H9 (cell line): Measurements from ENCODE around the gene SPN. TPM values are rescaled to one million over a fixed set of nuclear protein-coding genes. Genes with fewer than 3 reads are reported as not detected.

Source experiments
- DNase-seq: peaks from one replicate; pipeline ENCODE4 v3.0.0-alpha.2; 2017
- H2AFZ ChIP-seq: one replicate; pipeline ENCODE4 v1.6.1; 2013; ENCODE audit warnings: mild to moderate bottlenecking, low read length, control low read depth, moderate library complexity
- H2AK5ac ChIP-seq: 2 replicates; pipeline ENCODE4 v1.6.1; 2013; ENCODE audit warnings: low read length, control low read depth, mixed read lengths; ENCODE audit not compliant: insufficient read length
- H2BK120ac ChIP-seq: one replicate; pipeline ENCODE4 v1.6.1; 2013; ENCODE audit warnings: low read depth, mild to moderate bottlenecking, low read length, control low read depth, inconsistent platforms; ENCODE audit not compliant: poor library complexity, severe bottlenecking
- H2BK12ac ChIP-seq: 2 replicates; pipeline ENCODE4 v1.6.1; 2013; ENCODE audit warnings: low read length, control low read depth, mixed read lengths, low read depth; ENCODE audit not compliant: insufficient read length
- H2BK15ac ChIP-seq: 2 replicates; pipeline ENCODE4 v1.6.1; 2013; ENCODE audit warnings: low read depth, low read length, control low read depth
- H2BK20ac ChIP-seq: one replicate; pipeline ENCODE4 v1.6.1; 2013; ENCODE audit warnings: low read depth, mild to moderate bottlenecking, low read length, control low read depth, inconsistent platforms; ENCODE audit not compliant: poor library complexity, severe bottlenecking
- H2BK5ac ChIP-seq: 2 replicates; pipeline ENCODE4 v1.6.1; 2013; ENCODE audit warnings: low read length, control low read depth, mixed read lengths; ENCODE audit not compliant: insufficient read length
- H3K14ac ChIP-seq: 2 replicates; pipeline ENCODE4 v1.6.1; 2013; ENCODE audit warnings: low read length, control low read depth; ENCODE audit not compliant: insufficient read depth
- H3K18ac ChIP-seq: 2 replicates; pipeline ENCODE4 v1.6.1; 2013; ENCODE audit warnings: low read depth, mild to moderate bottlenecking, mixed read lengths, low read length, control low read depth; ENCODE audit not compliant: insufficient read length
- H3K23ac ChIP-seq: 2 replicates; pipeline ENCODE4 v1.6.1; 2013; ENCODE audit warnings: low read length, control low read depth, mixed read lengths, low read depth; ENCODE audit not compliant: insufficient read length
- H3K23me2 ChIP-seq: 2 replicates; pipeline ENCODE4 v1.6.1; 2013; ENCODE audit warnings: low read depth, mild to moderate bottlenecking, mixed read lengths, low read length, control low read depth; ENCODE audit not compliant: insufficient read length, poor library complexity, severe bottlenecking
- H3K27ac ChIP-seq: 2 replicates; pipeline ENCODE4 v1.5.1; 2013; ENCODE audit warnings: low read length, control low read depth, mixed read lengths, low read depth; ENCODE audit not compliant: insufficient read length
- H3K27me3 ChIP-seq: 2 replicates; pipeline ENCODE4 v1.6.1; 2013; ENCODE audit warnings: low read length, control low read depth, inconsistent platforms; ENCODE audit not compliant: insufficient read depth
- H3K4ac ChIP-seq: 2 replicates; pipeline ENCODE4 v1.6.1; 2013; ENCODE audit warnings: low read depth, mild to moderate bottlenecking, control low read depth, inconsistent platforms, low read length, moderate library complexity
- H3K4me1 ChIP-seq: 2 replicates; pipeline ENCODE4 v1.6.1; 2013; ENCODE audit warnings: low read length, control low read depth, inconsistent platforms; ENCODE audit not compliant: insufficient read depth
- H3K4me2 ChIP-seq: 2 replicates; pipeline ENCODE4 v1.6.1; 2013; ENCODE audit warnings: low read length, control low read depth, mixed read lengths; ENCODE audit not compliant: insufficient read length, insufficient read depth
- H3K56ac ChIP-seq: 2 replicates; pipeline ENCODE4 v1.6.1; 2013; ENCODE audit warnings: low read depth, mild to moderate bottlenecking, mixed read lengths, low read length, control low read depth; ENCODE audit not compliant: insufficient read length
- H3K79me1 ChIP-seq: 2 replicates; pipeline ENCODE4 v1.6.1; 2013; ENCODE audit warnings: low read depth, mild to moderate bottlenecking, moderate library complexity, low read length, control low read depth, inconsistent platforms; ENCODE audit not compliant: insufficient read depth, poor library complexity, severe bottlenecking
- H3K79me2 ChIP-seq: 2 replicates; pipeline ENCODE4 v1.6.1; 2013; ENCODE audit warnings: low read length, control low read depth, inconsistent platforms; ENCODE audit not compliant: insufficient read depth
- H3K9ac ChIP-seq: 2 replicates; pipeline ENCODE4 v1.6.1; 2013; ENCODE audit warnings: low read length, control low read depth, mixed read lengths; ENCODE audit not compliant: insufficient read length; ENCODE audit errors: extremely low read depth
- H3K9me3 ChIP-seq: one replicate; pipeline ENCODE4 v1.6.1; 2013; ENCODE audit warnings: low read depth, low read length, inconsistent platforms; ENCODE audit not compliant: control insufficient read depth
- H3T11ph ChIP-seq: one replicate; pipeline ENCODE4 v1.6.1; 2013; ENCODE audit warnings: mild to moderate bottlenecking, low read length, control low read depth, inconsistent platforms
- H4K20me1 ChIP-seq: one replicate; pipeline ENCODE4 v1.6.1; 2013; ENCODE audit not compliant: control insufficient read depth, insufficient read length, insufficient read depth
- H4K5ac ChIP-seq: 2 replicates; pipeline ENCODE4 v1.6.1; 2013; ENCODE audit warnings: low read depth, mild to moderate bottlenecking, mixed read lengths, low read length, control low read depth; ENCODE audit not compliant: insufficient read length
- H4K8ac ChIP-seq: replicated peaks from 2 replicates; pipeline ENCODE4 v1.6.1; 2013; ENCODE audit warnings: low read length, control low read depth, mixed read lengths, low read depth; ENCODE audit not compliant: insufficient read length
- H4K91ac ChIP-seq: 2 replicates; pipeline ENCODE4 v1.6.1; 2013; ENCODE audit warnings: low read depth, mild to moderate bottlenecking, moderate library complexity, mixed read lengths, low read length, control low read depth; ENCODE audit not compliant: insufficient read length
- H3K27ac Mint-ChIP-seq, 3 experiments: 2 replicates in 2 of 3; 3 replicates in 1 of 3; pipeline ENCODE4 v1.8.0; 2020 to 2021; ENCODE audit warnings: mixed read lengths in 3 of 3, mild to moderate bottlenecking in 1 of 3, moderate library complexity in 1 of 3
- H3K27me3 Mint-ChIP-seq: 2 replicates; pipeline ENCODE4 v1.8.0; 2021; ENCODE audit warnings: low read depth, mild to moderate bottlenecking, moderate library complexity, mixed read lengths
- H3K36me3 Mint-ChIP-seq, 3 experiments: 2 replicates in 2 of 3; 3 replicates in 1 of 3; pipeline ENCODE4 v1.8.0; 2020 to 2021; ENCODE audit warnings: low read depth in 3 of 3, mixed read lengths in 3 of 3; ENCODE audit not compliant: insufficient read depth in 1 of 3
- H3K4me1 Mint-ChIP-seq, 2 experiments: 2 replicates each; pipeline ENCODE4 v1.8.0; 2020; ENCODE audit warnings: mixed read lengths in 2 of 2
- H3K4me3 Mint-ChIP-seq, 2 experiments: 2 replicates in 1 of 2; 3 replicates in 1 of 2; pipeline ENCODE4 v1.8.0; 2020 to 2021; ENCODE audit warnings: mild to moderate bottlenecking in 2 of 2, mixed read lengths in 2 of 2, moderate library complexity in 1 of 2
- H3K9me3 Mint-ChIP-seq, 2 experiments: 2 replicates in 1 of 2; 3 replicates in 1 of 2; pipeline ENCODE4 v1.8.0; 2020; ENCODE audit warnings: mild to moderate bottlenecking in 2 of 2, mixed read lengths in 2 of 2, moderate library complexity in 1 of 2
- WGBS: extraction: QIAGEN DNeasy Blood & Tissue Kit; methylation state at CpG from one replicate; pipeline ENCODE4 v1.1.7; 2013; ENCODE audit warnings: missing lambda C conversion rate, low lambda C conversion rate, mixed read lengths; ENCODE audit not compliant: insufficient read length; ENCODE audit errors: extremely low coverage; 5-methylcytosine and 5-hydroxymethylcytosine counted together
- total RNA-seq: library from RNA; stranded (reverse); gene quantifications from 2 replicates; pipeline ENCODE4 v1.2.1, GENCODE V29; 2021
- TF ChIP-seq, protein P1 (sequence below): fragments of 200-600 bp; sonication (generic); conservative IDR thresholded peaks from 3 replicates; pipeline ENCODE4 v1.8.0; 2021; ENCODE audit warnings: antibody characterized with exemption, mild to moderate bottlenecking

SPN gene
- total RNA-seq, 1 experiment from 2014 or later, result 0.77 TPM

DNA sequence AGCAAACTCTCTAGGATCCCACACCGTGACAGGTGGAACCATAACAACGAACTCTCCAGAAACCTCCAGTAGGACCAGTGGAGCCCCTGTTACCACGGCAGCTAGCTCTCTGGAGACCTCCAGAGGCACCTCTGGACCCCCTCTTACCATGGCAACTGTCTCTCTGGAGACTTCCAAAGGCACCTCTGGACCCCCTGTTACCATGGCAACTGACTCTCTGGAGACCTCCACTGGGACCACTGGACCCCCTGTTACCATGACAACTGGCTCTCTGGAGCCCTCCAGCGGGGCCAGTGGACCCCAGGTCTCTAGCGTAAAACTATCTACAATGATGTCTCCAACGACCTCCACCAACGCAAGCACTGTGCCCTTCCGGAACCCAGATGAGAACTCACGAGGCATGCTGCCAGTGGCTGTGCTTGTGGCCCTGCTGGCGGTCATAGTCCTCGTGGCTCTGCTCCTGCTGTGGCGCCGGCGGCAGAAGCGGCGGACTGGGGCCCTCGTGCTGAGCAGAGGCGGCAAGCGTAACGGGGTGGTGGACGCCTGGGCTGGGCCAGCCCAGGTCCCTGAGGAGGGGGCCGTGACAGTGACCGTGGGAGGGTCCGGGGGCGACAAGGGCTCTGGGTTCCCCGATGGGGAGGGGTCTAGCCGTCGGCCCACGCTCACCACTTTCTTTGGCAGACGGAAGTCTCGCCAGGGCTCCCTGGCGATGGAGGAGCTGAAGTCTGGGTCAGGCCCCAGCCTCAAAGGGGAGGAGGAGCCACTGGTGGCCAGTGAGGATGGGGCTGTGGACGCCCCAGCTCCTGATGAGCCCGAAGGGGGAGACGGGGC, 1.3 kb downstream of the SPN start:
- Histone ChIP-seq H2BK120ac (no peak overlapping the region), H3K27ac (no peak overlapping the region), H2AK5ac (no peak overlapping the region), H3K9ac (no peak overlapping the region), H3K4me1 (peaks cover 4% of the 10 kb centered on the region; the same call in 1 of the 2 replicates), H2BK20ac (no peak overlapping the region), H2BK5ac (no peak overlapping the region), H2BK12ac (no peak overlapping the region), H4K5ac (no peak overlapping the region), H3K18ac (no peak overlapping the region), H2BK15ac (no peak overlapping the region), H4K8ac (no peak overlapping the region), H3K27me3 (no peaks in the 10 kb centered on the region; the same call in 1 of the 2 replicates), H3K79me1 (no peaks in the 10 kb centered on the region), H3K79me2 (no peaks in the 10 kb centered on the region; the same call in 1 of the 2 replicates), H3K4ac (no peak overlapping the region), H3K14ac (no peak overlapping the region; the same call in 1 of the 2 replicates), H3K4me2 (no peak overlapping the region), H2AFZ (no peak overlapping the region), H3K9me3 (no peaks in the 10 kb centered on the region), H3K56ac (no peak overlapping the region), H4K20me1 (no peaks in the 10 kb centered on the region), H3K23me2 (peaks cover 8% of the 10 kb centered on the region), H3T11ph (no peak overlapping the region), H4K91ac (no peak overlapping the region), H3K23ac (no peak overlapping the region)
- H3K4me1 Mint-ChIP-seq, result peaks cover 33 to 42% of the 10 kb centered on the region in 2 experiments
- peaks cover 9% of the 10 kb centered on the region; the same call in 1 of the 2 replicates for H3K27me3 Mint-ChIP-seq
- no peaks in the 10 kb centered on the region; a peak in 1 of 7 replicates for H3K36me3 Mint-ChIP-seq
- no peak overlapping the region for H3K4me3 Mint-ChIP-seq
- H3K27ac Mint-ChIP-seq, result no peak overlapping the region; a peak in 1 of 7 replicates
- no peaks in the 10 kb centered on the region; a peak in 1 of 5 replicates for H3K9me3 Mint-ChIP-seq
- DNase-seq, result no peak
- TF ChIP-seq, protein P1, sequence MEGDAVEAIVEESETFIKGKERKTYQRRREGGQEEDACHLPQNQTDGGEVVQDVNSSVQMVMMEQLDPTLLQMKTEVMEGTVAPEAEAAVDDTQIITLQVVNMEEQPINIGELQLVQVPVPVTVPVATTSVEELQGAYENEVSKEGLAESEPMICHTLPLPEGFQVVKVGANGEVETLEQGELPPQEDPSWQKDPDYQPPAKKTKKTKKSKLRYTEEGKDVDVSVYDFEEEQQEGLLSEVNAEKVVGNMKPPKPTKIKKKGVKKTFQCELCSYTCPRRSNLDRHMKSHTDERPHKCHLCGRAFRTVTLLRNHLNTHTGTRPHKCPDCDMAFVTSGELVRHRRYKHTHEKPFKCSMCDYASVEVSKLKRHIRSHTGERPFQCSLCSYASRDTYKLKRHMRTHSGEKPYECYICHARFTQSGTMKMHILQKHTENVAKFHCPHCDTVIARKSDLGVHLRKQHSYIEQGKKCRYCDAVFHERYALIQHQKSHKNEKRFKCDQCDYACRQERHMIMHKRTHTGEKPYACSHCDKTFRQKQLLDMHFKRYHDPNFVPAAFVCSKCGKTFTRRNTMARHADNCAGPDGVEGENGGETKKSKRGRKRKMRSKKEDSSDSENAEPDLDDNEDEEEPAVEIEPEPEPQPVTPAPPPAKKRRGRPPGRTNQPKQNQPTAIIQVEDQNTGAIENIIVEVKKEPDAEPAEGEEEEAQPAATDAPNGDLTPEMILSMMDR, result no peak
- WGBS, result no CpG with 5 or more reads among the region's 35 CpGs
